ENCODE results near the gene B4GAT1.

DNA sequence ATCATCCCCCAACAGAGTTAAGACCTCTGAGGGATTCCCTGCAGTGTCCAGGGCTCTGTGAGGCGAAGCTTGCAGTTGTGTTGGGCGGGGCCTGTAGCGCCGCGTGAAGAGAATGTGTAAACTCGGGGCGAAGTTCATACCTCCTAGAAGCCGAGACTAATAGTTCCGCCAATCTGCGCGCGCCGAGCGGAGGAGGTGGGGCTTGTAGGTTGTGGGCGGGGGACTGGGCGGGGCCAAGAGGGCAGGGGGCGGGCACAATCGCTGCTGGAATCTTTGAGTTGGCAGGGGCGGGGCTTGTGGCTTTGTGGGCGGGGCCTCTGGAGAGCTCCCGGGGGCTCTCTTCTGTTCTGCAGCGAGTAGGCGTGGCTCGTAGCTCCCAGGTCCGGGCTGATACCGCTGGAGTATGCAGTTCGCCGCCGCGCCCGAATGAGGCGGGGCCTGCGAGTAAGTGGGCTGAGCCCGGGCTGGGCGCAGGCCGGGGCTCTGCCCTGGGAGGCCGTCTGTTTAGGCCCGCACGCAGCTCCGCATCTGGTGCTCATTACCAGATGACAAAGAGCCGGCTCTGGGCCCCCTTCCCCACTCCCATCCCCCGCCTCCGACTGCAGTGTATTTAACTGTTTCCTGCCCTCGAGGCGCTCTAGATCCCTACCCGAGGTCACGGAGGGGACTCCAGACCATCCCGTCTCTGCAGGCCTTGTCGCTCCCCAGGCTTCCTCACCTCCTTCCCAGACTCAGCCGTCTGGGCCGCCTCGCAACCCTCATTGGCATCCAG is 34.7 kb downstream of the B4GAT1 start:
- TF ChIP-seq EP300 (IDR thresholded peaks at IDR 0.05; ENCODE audit: borderline replicate concordance in 1 of 2, low read depth in 1 of 2, low read length in 1 of 2) (peak; percentile 51 to 54; a peak in 2 of 4 replicates), RCOR1 (IDR thresholded peaks at IDR 0.05; ENCODE audit: low read length) (peak; percentile 20; the same call in 1 of the 2 replicates), POLR2AphosphoS5 (IDR thresholded peaks at IDR 0.05; ENCODE audit: low read depth, low read length) (peak; percentile 55; the same call in 1 of the 2 replicates), JUND (IDR thresholded peaks at IDR 0.05) (no peak; the same call in 1 of the 2 replicates), SMC3 (IDR thresholded peaks at IDR 0.05; ENCODE audit: low read depth, low read length) (no peak), FOXM1 (IDR thresholded peaks at IDR 0.05; ENCODE audit: low read depth) (no peak), GABPA (IDR thresholded peaks at IDR 0.05; ENCODE audit: low read depth) (no peak), GATA2 (CRISPR knock-in tag; IDR thresholded peaks at IDR 0.05) (no peak), RFX5 (IDR thresholded peaks at IDR 0.05; ENCODE audit: low read length) (no peak)
- TF ChIP-seq, protein P1, sequence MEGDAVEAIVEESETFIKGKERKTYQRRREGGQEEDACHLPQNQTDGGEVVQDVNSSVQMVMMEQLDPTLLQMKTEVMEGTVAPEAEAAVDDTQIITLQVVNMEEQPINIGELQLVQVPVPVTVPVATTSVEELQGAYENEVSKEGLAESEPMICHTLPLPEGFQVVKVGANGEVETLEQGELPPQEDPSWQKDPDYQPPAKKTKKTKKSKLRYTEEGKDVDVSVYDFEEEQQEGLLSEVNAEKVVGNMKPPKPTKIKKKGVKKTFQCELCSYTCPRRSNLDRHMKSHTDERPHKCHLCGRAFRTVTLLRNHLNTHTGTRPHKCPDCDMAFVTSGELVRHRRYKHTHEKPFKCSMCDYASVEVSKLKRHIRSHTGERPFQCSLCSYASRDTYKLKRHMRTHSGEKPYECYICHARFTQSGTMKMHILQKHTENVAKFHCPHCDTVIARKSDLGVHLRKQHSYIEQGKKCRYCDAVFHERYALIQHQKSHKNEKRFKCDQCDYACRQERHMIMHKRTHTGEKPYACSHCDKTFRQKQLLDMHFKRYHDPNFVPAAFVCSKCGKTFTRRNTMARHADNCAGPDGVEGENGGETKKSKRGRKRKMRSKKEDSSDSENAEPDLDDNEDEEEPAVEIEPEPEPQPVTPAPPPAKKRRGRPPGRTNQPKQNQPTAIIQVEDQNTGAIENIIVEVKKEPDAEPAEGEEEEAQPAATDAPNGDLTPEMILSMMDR (IDR thresholded peaks at IDR 0.05), result no peak
- TF ChIP-seq, protein P2, sequence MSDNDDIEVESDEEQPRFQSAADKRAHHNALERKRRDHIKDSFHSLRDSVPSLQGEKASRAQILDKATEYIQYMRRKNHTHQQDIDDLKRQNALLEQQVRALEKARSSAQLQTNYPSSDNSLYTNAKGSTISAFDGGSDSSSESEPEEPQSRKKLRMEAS (IDR thresholded peaks at IDR 0.05; ENCODE audit: low read depth), result 0 out of 2 replicates have a peak, but pooled peaks have one; percentile 14

Data from SK-N-SH (cell line).